GM12892 (cell line): ENCODE measurements around the gene PERM1.
"Not testable (repeated sequence)": the region's sequence is repeated elsewhere in the genome, so short reads cannot be mapped to it uniquely, and the experiment has no call there.

ENCODE experiments used
- POLR2A ChIP-seq: IDR thresholded peaks from 2 replicates; pipeline ENCODE4 v1.6.1; 2011; ENCODE audit warnings: low read depth, low read length, control low read depth
- POLR2AphosphoS5 ChIP-seq: IDR thresholded peaks from 2 replicates; pipeline ENCODE4 v1.6.1; 2011; ENCODE audit warnings: low read depth, low read length, control low read depth
- TAF1 ChIP-seq: IDR thresholded peaks from 2 replicates; pipeline ENCODE4 v1.6.1; 2011; ENCODE audit warnings: low read depth, mild to moderate bottlenecking, control low read depth, low read length, borderline replicate concordance

DNA sequence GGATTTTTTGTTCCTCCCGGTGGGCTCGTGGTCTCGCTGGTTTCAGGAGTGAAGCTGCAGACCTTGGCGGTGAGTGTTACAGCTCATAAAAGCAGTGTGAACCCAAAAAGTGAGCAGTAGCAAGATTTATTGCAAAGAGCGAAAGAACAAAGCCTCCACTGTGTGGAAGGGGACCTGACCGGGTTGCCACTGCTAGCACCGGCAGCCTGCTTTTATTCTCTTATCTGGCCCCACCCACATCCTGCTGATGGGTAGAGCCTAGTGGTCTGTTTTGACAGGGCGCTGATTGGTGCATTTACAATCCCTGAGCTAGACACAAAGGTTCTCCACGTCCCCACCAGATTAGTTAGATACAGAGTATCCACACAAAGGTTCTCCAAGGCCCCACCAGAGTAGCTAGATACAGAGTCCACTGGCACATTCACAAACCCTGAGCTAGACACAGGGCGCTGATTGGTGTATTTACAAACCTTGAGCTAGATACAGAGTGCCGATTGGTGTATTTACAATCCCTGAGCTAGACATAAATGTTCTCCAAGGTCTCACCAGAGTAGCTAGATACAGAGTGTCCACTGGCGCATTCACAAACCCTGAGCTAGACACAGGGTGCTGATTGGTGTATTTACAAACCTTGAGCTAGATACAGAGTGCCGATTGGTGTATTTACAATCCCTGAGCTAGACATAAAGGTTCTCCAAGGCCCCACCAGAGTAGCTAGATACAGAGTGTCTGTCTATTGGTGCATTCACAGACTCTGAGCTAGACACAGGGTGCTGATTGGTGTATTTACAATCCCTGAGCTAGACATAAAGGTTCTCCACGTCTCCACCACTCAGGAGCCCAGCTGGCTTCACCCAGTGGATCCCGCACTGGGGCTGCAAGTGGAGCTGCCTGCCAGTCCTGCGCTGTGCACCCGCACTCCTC lies 35.8 kb upstream of the PERM1 start:
- not testable (repeated sequence) for TF ChIP-seq POLR2A, POLR2AphosphoS5, TAF1
